VCaP (cell line): Measurements from ENCODE around the gene USP20.

Experiments used
- H3K27ac ChIP-seq: fragments of 450-650 bp; 2 replicates; pipeline ENCODE4 v1.5.1; 2017
- TF ChIP-seq, protein P1 (sequence below): fragments of 450-650 bp; conservative IDR thresholded peaks from 2 replicates; pipeline ENCODE4 v1.5.1; 2017; ENCODE audit warnings: mild to moderate bottlenecking, moderate library complexity

Gene USP20

DNA sequence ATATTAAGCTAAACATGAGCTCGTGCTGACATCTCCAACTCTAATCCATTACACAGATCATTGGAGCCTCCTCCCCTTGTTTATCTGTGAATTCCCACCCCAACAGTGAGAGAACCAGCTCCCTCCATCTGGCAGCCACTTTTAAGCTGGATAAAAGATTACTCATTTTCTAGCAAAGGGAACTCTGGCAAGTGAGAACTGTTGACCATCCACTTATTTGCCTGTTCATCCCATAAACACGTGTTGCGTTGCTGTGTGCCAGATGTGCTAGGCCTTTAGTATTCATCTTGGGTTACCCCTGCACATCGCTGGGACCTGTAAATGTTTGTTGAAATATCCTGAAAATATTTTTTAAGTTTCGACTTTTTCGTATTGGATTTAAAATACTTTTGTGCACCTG, 8.9 kb upstream of the USP20 start:
- TF ChIP-seq, protein P1, sequence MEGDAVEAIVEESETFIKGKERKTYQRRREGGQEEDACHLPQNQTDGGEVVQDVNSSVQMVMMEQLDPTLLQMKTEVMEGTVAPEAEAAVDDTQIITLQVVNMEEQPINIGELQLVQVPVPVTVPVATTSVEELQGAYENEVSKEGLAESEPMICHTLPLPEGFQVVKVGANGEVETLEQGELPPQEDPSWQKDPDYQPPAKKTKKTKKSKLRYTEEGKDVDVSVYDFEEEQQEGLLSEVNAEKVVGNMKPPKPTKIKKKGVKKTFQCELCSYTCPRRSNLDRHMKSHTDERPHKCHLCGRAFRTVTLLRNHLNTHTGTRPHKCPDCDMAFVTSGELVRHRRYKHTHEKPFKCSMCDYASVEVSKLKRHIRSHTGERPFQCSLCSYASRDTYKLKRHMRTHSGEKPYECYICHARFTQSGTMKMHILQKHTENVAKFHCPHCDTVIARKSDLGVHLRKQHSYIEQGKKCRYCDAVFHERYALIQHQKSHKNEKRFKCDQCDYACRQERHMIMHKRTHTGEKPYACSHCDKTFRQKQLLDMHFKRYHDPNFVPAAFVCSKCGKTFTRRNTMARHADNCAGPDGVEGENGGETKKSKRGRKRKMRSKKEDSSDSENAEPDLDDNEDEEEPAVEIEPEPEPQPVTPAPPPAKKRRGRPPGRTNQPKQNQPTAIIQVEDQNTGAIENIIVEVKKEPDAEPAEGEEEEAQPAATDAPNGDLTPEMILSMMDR = no peak
- no peak overlapping the region for H3K27ac ChIP-seq

DNA sequence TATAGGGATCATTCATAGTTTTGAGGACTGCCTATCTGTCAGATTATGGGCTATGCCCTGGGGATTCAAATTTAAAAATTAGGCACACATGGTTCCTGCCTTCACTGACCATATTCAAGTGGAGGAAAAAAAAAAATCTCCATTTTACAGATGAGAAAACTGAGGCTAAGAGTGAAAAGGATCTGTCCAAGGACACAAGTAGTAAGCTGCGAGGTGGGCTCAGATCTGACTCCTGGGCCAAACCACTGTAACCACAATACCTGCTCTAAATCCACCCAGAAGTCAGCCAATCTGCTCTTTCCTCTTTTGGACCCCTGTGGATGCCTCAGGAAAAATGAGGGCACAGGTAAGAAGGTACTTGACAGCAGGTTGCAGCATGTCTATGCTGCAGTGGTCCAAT, 8.5 kb upstream of the USP20 start:
- H3K27ac ChIP-seq = no peak overlapping the region
- TF ChIP-seq, protein P1 = no peak

DNA sequence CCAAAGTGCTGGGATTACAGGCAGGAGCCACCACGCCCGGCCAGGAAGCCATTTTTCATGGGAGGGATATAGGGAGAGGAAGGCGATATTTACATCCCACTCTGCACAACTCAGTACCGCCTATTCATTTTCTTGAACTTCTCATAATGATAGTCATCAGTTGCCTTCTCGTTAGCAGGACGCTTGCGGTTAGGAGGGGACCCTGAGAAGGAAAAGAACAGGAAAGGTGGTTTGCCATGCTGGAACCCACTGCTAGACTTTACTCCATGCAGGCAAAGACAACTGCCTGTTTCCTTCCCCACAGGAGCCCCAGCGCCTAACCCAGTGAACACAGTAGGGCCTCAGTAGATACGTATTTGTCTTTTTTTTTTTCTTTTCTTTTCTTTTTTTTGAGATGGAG, 7.2 kb upstream of the USP20 start:
- TF ChIP-seq, protein P1 = no peak
- H3K27ac ChIP-seq = no peak overlapping the region

DNA sequence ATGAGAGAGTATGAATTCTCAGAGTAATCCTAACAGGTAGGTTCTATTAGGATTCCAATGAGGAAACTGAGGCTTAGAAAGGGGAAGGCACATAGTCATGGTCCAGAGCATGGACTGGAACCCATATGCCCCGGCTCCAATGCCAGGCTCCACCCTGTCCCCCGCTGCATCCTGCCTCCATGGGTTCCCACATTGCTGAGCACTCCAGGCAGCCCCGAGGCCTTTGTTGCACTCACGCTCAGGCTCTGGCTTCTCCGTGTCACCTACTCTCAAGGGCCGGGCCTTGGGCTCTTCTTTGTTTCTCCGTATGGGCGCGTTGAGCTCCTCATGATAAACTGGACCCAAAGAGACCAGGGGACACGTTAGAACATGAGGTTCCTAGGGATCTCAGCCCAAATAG, 6.3 kb upstream of the USP20 start:
- TF ChIP-seq, protein P1 = no peak
- no peak overlapping the region for H3K27ac ChIP-seq

DNA sequence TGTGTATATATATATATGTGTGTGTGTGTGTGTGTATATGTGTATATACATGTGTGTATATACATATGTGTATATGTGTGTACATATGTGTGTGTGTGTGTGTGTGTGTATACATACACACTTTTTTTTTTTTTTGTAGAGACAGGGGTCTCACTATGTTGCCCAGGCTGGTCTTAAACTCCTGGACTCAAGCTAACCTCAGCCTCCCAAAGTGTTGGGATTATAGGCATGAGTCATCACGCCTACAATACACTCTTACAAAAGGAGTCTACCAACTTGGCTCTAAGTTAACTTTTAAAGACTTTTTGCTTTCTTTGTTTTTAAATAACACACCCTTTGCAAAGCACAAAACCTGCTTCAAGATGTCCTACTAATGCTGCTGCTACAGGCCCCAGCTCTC, 2.3 kb upstream of the USP20 start:
- no peak overlapping the region for H3K27ac ChIP-seq
- TF ChIP-seq, protein P1 = no peak

DNA sequence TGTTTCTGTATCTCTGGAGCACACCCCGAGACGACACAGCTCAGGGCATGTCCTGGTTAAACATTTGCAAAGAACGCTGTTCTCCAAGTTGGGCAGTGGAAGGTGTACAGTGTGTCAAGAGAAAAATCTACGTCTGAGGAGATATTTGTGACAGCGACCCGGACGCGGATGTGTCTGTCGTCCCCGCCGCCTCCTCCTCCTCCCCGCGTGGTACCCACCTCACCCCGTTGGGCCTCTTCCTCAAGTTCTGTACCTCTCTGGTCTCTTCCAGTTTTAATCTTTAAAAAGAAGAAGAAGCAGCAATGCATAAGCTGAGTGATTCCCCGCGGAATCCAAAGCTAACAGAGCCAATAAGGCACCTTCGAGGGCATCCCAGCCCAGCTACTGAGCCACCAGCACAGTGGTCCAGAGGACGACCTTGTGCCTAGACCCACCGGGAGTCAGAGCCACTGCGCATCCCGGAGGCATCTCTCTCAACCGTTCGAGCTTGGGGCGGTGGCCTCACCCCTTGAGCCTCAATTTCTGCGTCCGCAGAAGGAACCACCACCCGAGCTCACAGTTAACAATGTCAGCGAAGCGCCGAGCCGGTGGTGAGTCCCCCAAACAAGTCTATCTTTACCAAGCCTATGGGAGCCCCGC, 650 bp upstream of the USP20 start:
- TF ChIP-seq, protein P1 = no peak
- peak overlapping the region; percentile 88 for H3K27ac ChIP-seq

DNA sequence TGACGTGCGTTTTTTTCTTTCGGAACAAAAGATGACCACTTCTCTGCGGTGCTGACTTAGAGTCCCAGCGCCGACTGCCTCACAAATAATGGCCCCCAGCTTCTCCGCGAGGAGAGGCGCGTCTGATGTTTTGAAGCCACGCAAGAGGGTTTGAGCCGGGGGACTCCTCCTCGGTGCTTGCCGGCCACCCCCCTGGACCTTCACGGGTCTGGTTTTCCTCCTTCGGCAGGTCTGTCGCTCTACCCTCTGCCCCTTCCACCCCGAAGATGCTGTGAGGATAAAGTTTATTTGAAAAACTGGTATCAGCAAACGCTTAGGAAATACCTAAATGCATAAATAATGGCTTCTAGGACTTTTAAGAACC, 584 bp downstream of the USP20 start:
- peak overlapping the region; percentile 88 for H3K27ac ChIP-seq
- TF ChIP-seq, protein P1 = no peak
